Fibroblast of skin of left biceps (primary cell): ENCODE results near the gene CPLX1.
"Not testable (repeated sequence)": the region's sequence is repeated elsewhere in the genome, so short reads cannot be mapped to it uniquely, and the experiment has no call there.

ENCODE experiments used
- DNase-seq, 2 experiments: peaks; one replicate each; pipeline ENCODE4 v3.0.0-alpha.2; 2013; ENCODE audit warnings: low read depth in 2 of 2

CPLX1 gene

DNA sequence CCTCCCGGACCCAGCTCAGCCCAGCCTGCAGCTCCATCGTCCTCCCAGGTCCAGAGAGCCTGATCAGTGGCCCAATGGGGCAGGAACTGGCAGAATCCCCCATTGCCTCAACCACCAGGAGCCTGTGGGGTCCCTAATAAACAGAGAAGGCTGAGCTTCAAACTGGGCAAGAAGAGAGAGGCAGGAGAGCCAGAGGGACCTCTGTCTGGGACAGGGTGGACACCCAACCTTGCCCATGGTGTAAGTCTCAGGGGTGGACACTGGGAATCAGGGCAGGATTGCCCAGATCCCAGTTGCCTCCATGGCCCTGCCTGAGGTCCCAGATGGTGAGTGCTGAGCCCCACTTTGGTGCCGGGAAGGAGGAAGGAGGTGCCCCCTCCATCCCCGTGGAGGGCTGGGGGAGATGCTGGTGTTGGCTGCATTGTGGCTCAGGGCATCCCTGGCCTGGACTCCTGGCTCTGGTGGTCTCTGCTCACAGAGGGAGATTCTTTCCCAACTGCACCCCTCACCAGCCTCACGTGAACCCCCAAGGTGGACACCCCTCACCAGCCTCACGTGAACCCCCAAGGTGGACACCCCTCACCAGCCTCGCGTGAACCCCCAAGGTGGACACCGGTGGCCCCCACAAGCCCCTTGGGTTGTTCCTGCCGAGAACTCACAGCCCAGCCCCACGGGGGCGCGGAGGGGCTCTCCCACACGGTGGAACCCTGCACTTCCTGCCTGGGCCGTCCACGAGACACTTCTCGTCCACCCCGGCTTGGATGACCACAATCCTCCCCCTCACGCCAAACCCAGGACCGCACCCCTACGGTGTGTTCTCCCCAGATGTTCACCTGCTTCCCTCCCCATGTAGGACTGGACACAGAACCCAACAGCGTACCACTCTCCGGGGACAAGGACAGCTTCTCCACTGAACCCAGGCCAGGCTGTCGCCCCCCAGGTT lies 5.4 kb downstream of the CPLX1 start:
- DNase-seq = no peak

DNA sequence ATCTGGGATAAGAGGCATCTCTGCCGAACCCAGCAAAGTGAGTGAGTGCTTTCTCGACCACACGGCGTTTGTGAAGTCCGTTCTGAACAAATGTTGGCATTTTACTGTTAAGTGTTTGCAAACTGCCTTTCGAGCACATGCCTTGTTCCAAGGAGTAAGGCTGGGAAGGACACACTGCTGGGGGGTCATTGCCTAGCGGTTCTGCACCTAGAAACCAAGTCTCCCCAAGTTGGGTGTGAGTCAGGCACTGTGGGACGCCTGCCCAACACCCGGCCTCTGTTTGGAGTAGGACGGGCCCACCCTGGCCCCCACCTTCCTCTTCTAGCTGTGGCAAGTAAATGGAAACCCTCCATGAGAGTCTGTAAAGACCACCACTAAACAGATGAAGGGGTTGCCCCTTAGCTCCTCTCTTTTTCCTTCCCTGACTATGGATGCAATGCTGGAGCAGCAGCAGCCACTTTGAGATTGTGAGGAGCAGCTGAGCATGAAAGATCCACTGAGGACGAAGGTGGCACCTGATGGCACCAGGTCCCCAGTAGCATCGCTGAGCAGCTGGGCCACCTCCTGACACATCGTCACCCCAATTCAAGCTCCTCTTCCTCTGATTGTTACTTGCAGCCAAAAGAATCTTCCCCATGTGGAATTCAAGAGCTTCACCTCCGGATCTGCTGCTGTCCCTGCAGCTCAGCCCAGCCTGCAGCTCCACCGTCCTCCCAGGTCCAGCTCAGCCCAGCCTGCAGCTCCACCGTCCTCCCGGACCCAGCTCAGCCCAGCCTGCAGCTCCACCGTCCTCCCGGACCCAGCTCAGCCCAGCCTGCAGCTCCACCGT lies 6.3 kb downstream of the CPLX1 start:
- no peak for DNase-seq

DNA sequence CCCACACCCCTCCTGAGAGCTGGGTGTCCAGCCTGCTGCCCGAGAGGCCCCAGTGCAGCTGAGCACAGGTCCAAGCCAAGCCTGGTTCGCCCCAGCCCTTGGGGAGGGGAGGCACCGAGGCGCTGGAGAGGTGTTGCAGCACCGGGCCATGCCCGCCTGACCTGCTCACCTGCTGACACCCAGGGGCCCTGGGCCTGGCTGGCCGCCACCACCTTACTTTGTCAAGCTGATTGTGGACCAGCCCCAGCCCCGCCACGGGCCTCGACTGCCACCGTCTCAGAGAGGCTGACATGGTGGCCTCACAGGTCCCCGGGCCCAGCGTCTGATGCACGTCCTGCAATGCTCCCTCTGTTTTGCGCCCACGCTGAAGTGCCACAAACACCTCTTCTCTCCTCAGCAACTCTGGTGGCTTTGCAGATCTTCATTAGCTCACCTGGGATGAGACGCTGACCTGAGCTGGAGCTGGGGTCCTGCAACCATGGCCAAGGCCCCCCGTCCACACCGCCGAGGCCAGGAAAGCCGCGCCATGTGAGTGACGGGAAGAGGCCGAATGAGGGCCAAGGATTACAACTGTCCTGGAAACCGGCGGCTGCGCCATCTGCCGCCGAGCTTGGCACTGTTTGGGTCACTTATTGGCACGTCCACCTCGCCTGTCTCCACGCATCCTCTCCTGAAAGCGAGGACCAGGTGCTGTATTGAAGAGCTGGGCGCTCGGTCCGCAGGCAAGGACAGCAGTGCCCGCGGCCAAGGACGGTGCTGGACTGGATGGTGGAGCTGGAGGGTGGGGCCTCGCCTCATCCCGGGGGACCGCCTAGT lies 7.6 kb downstream of the CPLX1 start:
- DNase-seq = no peak

DNA sequence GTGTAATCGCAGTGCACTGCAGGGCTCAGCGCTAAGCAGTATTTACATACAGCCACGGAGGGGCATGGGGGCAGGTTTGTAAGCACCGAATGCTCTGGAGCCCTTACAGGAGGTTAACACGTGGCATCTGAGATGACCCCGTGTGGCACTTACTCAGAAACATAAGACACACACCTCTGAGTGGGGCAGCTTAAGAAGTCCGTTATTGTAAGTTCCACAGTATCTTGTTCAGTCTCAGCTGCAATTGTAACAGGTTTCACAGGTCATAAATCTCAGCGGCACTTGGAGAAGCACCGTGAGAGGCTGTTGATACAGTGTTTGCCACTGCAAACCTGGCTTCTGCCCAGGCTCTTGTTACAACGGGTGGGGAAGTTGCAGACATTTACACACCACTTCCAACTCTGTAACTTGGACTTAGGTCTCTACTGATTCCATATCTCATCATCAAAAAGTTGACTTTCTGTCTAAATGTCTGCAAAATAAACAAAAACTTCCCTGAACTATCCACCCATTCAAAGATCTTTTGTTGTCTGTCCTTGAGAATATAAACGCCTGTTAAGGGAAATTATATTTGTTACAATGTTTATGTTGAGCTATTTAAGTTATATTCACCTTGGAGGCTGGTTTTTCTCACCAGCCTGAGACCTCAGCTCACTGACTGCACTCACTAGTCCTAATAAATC lies 10.3 kb downstream of the CPLX1 start:
- no peak for DNase-seq

DNA sequence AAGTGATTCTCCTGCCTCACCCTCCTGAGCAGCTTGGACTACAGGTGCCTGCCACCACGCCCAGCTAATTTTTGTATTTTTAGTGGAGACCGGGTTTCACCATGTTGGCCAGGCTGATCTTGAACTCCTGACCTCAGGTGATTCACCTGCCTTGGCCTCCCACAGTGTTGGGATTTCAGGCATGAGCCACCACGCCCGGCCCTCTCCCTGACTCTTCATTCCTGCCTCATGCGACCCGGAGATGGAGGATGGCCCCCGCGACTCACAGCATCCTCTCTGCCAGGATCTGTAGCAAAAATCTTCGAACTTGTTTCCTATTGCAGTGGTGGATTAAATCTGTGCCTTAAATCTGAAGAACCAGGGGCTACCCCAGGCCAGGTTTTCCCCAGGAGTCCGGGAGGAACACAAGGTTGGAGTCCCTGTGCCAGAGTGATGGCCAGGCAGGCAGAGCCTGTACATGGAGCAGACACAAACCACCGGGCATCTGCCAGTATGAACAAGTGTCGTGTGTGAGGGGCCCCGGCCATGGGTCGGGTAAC lies 11.5 kb downstream of the CPLX1 start:
- DNase-seq = no peak

DNA sequence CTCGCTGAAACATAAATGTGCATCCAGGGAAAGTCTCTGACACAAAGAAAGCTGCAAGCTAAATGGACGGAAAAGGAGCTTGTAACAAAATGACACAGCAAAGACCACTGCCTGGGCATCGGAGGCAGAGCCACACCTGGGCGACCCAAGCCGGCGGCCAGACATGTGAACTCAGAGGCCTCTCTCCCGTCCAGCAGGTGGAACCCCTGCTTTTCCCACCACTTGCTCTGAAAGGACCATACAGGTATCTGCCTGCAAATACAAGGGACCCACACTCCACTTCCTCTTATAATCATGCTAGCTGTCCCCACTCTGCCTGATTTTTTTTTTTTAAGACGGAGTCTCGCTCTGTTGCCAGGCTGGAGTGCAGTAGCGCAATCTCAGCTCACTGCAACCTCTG lies 12.0 kb downstream of the CPLX1 start:
- DNase-seq = no peak

DNA sequence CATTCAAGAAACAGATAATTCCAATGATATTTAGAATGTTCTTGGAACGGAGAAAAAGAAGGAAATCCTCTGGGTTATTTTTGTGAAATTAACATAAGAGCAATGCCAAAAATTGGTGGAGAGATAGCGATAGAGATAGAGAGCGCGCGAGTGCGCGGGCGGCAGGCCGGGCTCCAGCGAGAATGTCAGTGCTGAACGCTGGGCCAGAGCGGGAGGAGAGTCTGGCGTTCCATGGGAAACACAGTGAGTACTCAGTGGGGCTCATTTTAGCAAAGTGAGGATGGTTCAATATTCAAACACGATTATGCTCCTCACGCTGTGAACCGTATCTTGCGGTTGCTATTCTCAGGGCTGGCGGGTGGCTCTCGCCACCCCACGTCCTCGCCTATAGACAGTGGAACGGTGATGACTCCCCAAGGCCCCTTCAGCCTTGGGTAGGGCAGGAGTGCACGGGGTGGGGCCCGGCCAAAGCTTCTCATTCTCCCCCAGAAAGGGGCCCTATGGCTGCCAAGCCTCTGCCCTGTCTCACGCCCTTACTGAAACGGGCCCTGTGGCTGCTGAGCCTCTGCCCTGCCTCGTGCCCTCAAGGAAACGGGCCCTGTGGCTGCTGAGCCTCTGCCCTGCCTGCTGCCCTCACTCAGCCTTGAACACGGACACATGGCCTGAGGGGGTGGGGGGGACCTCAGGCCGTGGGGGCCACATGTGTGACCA lies 16.9 kb downstream of the CPLX1 start:
- no peak for DNase-seq

DNA sequence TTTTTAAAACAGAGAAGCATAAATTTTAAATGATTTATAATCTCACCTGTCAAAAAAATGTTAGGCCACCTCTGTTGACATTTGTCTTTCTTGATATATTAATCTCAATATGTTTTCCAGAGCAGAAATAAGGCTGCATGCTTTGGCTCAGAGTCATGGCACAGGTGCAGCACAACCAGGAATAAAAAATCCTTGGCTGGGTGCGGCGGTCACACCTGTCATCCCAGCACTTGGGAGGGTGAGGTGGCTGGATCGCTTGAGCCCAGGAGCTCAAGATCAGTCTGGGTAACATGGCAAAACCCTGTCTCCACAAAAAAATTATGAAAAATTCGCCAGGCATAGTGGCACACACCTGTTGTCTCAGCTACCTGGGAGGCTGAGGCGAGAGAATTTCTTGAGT lies 18.1 kb downstream of the CPLX1 start:
- no peak for DNase-seq

DNA sequence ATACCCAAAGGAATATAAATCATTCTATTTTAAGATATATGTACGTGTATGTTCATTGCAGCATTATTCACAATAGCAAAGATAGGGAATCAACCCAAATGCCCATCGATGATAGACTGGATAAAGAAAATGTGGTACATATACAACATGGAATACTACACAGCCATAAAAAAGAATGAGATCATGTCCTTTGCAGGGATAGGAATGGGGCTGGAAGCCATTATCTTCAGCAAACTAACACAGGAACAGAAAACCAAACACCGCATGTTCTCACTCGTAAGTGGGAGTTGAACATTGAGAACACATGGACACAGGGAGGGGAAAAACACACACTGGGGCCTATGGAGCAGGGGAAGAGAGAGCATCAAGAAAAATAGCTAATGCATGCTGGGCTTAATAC lies 18.9 kb downstream of the CPLX1 start:
- DNase-seq = not testable (repeated sequence)

DNA sequence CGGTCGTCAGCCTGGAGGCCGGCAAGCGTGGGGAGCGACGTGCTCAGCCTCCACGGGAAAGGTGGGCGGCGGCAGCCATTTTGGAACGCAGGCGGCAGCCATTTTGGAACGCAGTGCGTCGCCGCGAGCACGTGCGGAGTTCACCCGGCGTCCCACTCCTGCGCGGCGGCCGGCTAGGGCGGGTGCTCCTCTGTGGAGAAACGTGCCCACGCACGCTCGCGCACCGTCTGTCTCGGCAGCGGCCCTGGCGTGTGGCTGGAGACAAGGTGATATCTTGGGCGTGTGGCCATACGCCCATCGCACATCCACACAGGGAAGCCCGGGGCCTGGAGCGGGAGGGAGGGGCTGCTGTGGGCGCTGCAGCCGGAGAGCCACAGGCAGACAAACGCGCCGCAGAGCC lies 21.1 kb downstream of the CPLX1 start:
- no peak for DNase-seq

DNA sequence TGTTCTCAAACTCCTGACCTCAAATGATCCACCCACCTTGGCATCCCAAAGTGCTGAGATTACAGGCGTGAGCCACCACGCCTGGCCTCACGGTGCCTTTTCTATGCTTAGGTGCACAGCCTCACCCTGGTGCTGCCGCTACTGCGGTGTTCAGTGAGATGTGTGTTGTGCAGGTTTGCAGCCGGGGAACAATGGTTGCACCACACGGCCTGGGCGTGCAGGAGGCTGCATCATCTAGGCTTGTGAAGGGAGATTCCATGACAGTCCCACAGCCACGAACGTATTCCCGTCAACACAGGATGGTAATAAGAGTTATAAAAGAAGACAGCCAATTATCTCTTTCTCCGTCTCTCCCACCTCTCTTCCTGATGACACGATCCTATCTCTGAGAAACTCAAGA lies 22.0 kb downstream of the CPLX1 start:
- DNase-seq = no peak

DNA sequence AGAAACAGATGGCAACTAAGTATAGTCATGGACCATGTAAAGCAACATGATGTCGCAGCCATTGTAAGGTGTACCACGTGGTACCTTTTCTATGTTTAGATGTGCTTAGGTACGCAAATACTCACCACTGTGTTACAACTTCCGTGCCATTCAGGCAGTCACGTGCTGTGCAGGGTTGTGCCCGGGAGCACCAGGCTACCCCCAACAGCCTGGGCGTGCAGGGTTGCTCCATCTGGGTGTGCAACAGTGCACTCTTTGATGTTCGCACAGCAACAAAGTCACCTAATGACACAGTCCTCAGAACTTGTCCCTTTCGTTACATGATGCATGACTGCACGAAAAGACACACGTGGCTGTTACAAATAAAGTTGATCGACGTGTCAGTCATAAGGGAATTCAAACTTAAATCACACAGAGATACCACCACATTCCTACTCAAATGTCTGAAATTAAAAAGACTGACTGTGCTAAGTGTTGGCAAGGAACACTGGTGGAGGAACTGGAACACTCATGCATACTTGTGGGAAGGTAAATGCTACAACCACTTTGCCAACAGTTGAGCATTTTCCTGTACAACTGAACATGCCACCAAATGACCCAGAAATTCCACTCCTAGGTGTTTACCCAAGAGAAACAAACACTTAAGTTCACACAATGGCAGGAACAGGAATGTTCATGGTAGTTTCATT lies 24.3 kb downstream of the CPLX1 start:
- no peak for DNase-seq

DNA sequence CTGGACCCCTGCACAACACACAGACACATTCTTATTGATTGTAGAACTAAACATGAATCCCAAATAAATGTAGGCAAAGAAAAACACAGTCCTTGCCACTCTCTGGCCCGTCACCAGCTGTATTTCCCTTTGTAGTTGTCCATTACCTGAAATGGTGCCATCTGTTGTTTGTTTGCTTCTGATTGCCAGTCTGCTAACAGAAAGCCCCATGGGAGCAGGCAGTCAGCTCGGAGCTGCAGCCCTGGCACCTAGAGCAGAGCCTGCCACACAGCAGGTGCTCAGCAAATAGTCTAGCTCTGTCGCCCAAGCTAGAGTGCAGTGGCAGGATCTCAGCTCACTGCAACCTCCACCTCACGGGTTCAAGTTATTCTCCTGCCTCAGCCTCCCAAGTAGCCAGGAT lies 28.9 kb downstream of the CPLX1 start:
- no peak for DNase-seq

DNA sequence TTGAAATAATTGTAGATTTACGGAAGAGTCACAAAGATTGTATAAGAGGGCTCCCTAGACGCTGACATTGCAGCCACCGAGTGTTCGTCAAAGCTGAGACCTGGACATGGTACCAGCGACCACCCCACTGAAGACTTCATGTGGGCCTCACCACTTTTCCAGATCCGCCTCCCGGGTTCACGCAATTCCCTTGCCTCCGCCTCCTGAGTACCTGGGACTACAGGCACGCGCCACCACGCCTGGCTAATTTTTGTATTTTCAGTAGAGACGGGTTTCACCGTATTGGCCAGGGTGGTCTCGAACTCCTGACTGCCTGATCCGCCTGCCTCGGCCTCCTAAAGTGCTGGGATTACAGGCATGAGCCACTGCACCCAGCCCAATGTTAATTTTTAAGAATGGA lies 29.7 kb downstream of the CPLX1 start:
- no peak for DNase-seq

DNA sequence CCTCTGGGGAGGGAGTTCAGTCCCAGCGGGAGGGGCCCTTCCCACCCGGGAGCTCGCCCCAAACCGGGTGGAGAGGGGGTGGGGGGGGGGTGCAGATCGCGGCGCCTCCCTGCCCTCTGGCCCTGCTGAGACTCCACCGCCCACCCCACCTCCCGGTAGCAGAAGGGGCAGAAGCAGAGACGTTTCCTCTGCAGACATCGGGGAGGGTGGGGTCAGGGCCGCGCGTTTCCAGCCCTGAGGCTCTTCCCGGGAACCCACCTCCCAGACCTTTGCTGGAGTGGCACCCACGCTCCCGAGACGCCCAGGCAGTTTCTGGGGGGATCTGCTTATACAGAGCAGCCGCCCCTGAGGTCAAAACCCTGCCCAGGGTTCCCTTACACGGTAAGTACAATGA lies 30.2 kb downstream of the CPLX1 start:
- no peak for DNase-seq

DNA sequence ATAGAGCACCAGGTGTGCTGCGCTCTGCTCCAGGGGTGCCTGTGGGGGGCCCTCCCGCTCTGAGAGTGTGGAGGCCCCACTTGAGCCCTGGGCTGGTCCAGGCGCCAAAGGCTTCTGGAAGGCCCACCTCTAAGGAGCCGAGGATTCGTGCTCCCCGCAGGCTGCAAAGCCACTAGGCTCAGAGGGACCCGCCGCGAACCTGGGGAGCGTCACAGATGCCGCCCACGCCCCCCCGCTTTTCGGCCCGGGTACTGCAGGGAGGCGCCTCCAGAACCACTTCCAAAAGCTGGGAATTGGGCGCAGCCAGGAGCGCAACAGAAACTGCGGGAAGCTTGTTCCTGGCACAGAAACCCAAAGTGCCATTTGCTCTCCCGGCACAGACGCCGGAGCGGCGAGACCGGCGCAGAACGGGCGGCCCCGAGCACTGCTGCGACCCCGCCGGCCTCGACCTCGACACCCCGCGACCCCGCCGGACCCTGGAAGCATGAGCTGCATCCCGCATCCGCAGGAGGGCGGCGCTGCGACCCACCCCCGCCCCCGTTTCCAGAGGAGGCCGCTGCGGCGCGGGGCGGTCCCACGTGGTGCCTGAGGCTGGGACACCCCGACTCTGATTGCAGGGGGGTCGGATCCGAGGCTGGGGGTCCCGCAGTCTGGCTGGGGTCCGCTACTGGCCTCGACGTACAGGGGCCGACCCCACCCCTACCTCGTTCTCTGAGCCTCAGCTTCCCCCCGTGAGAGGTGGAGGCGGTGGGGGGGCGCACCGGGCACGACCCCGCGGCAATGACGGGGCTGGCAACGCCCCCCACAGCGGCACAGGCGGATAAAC lies 30.8 kb downstream of the CPLX1 start:
- no peak for DNase-seq

DNA sequence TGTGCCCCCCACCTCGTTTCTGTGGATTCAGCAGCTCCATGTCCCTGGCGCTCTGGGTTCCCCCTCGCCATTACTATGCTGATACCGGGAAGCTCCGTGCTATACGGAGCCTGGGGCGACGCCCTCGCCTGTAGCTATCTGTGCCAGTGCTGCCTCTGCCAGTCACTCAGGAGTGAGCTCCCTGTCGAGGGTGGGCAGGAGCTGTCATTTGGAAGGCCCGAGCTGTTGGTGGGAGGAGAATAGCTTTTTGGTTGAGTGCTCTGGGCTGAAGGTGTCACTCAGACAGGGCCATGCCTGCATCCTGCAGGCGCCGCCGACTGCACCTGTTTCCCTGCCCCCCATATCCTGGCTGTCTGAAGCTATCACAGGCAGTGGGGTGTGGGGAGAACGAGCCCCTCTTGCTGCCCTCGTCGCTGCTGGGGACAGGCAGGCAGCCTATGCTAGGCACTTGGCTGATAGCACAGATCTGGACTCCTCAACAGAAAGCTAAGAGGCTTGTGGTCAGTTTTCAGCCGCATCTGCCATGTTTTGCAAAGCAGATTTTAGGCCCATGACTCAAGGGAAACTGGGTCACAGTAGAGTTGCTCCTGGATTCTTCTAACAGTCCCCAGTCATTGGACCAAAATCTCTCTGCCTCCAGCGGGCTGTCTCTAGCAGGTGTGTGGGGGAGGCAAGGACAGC lies 31.8 kb downstream of the CPLX1 start:
- no peak for DNase-seq

DNA sequence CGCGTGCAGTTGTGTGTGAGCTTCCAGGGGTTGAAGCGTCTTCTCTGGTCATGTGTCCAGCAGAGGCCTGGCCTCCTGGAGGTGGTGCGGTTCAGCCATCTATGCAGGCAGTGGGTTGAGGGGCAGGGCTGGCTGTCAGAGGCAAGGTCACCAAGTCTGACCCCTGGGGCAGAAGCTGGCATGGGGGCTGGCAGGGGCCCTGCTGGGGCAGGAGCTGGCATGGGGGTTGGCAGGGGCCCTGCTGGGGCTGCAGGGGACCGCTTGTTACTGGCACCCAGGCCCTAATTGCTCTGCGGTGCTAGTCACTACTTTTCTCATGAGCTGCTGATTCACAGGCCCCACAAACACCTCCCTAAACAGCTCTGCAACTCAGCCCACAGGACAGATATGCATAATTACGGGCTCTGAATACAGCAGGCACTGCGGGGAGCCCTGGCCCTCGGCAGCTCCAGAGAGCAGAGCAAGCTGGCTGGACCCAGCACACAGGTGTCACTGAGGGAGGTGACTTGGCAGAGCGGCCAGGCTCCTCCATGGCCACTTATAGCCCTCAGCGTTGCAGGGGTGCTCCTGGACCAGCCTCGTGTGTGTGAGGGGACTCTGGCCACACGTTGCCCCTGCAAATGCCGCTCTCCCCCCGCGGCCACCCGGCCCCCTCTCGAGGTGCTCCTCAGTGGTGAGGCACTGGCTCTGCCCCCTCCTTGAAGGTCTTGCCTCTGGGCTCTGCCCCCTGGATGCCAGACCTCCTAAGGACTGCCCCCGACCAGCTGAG lies 32.7 kb downstream of the CPLX1 start:
- no peak for DNase-seq
